ENCODE results near the gene PAFAH1B2.

PAFAH1B2 gene

GRCh38 chr11:117154468-117154867, 10.4 kb downstream of the PAFAH1B2 start:
- H2BK12ac ChIP-seq (ENCODE audit: low read length): no peak overlapping the region
- H2BK15ac ChIP-seq (ENCODE audit: low read length): no peak overlapping the region
- no peak overlapping the region for H4K91ac ChIP-seq (ENCODE audit: low read depth, low read length, poor library complexity)
- no peak overlapping the region for H3K23ac ChIP-seq (ENCODE audit: low read depth, low read length, poor library complexity)
- no peak overlapping the region for H2AFZ ChIP-seq (ENCODE audit: low read length)
- H2AK5ac ChIP-seq (ENCODE audit: low read depth, low read length): no peak overlapping the region
- no CpG with 5 or more reads among the region's 5 CpGs for WGBS, 2 donors (ENCODE audit: extremely low coverage in 2 of 2, insufficient read length in 2 of 2, insufficient replicate concordance in 1 of 2)
- no peak overlapping the region for H4K8ac ChIP-seq (ENCODE audit: low read depth, low read length)
- H3K4me3 ChIP-seq (ENCODE audit: low read length in 2 of 2): no peak overlapping the region
- H3K4me1 ChIP-seq (ENCODE audit: control insufficient read depth in 2 of 2, insufficient read depth in 1 of 2, low read depth in 1 of 2, low read length in 2 of 2): no peaks in the 10 kb centered on the region
- H3K18ac ChIP-seq (ENCODE audit: low read length): no peak overlapping the region
- H2BK120ac ChIP-seq (ENCODE audit: low read depth, low read length): no peak overlapping the region
- H3K36me3 ChIP-seq (replicated peaks in 1 of 2; ENCODE audit: control insufficient read depth in 2 of 2, insufficient read depth in 2 of 2, low read length in 2 of 2): peaks cover 8 to 86% of the 10 kb centered on the region in 2 donors
- no peak overlapping the region for H3K9ac ChIP-seq (ENCODE audit: low read depth, low read length, poor library complexity)
- H3K27ac ChIP-seq (replicated peaks; ENCODE audit: low read length): no peak overlapping the region
- H3K4me2 ChIP-seq (ENCODE audit: insufficient read depth, low read length, poor library complexity, severe bottlenecking): no peak overlapping the region
- no peak overlapping the region for H2BK5ac ChIP-seq (ENCODE audit: low read length)
- H3K79me1 ChIP-seq (ENCODE audit: low read depth, low read length): peaks cover 2% of the 10 kb centered on the region
- no peak for DNase-seq (ENCODE audit: low spot score)
- no peak overlapping the region for H3K4ac ChIP-seq (ENCODE audit: low read length)
- H3K27me3 ChIP-seq (ENCODE audit: control insufficient read depth in 3 of 3, insufficient read depth in 3 of 3, low read depth in 1 of 3, low read length in 3 of 3): no peaks in the 10 kb centered on the region
- peaks cover 0 to 3% of the 10 kb centered on the region in 2 donors for H3K9me3 ChIP-seq (replicated peaks in 1 of 2; ENCODE audit: control insufficient read depth in 2 of 2, insufficient read depth in 1 of 2, low read depth in 1 of 2, low read length in 2 of 2)
- no peak overlapping the region for H3K14ac ChIP-seq (ENCODE audit: low read length)

DNA sequence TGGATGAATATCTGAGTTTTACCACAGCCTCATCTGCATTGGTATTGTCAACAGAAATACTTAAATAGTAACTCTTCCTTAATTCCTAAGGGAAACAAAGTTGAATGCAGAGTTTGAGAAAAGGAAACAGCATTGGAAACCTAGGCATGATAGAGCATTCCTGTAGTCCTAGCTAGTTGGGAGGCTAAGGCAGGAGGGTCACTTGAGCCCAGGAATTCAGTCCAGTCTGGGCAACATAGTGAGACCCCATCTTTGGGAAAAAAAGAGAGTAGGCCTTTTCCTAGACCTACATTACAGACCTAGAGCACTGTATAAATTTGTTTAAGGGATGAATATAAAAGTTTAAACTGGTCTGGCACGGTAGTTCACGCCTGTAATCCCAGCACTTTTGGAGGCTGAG, 13.4 kb downstream of the PAFAH1B2 start:
- no peak overlapping the region for H4K8ac ChIP-seq (ENCODE audit: low read depth, low read length)
- peaks cover 10 to 92% of the 10 kb centered on the region in 2 donors for H3K36me3 ChIP-seq (replicated peaks in 1 of 2; ENCODE audit: control insufficient read depth in 2 of 2, insufficient read depth in 2 of 2, low read length in 2 of 2)
- H3K27me3 ChIP-seq (ENCODE audit: control insufficient read depth in 3 of 3, insufficient read depth in 3 of 3, low read depth in 1 of 3, low read length in 3 of 3): no peaks in the 10 kb centered on the region
- no peak overlapping the region for H3K4ac ChIP-seq (ENCODE audit: low read length)
- H2AFZ ChIP-seq (ENCODE audit: low read length): no peak overlapping the region
- H2BK12ac ChIP-seq (ENCODE audit: low read length): no peak overlapping the region
- no CpG with 5 or more reads among the region's 2 CpGs for WGBS, 2 donors (ENCODE audit: extremely low coverage in 2 of 2, insufficient read length in 2 of 2, insufficient replicate concordance in 1 of 2)
- H3K4me1 ChIP-seq (ENCODE audit: control insufficient read depth in 2 of 2, insufficient read depth in 1 of 2, low read depth in 1 of 2, low read length in 2 of 2): no peaks in the 10 kb centered on the region
- no peak overlapping the region for H3K27ac ChIP-seq (replicated peaks; ENCODE audit: low read length)
- no peak overlapping the region for H3K23ac ChIP-seq (ENCODE audit: low read depth, low read length, poor library complexity)
- H3K79me1 ChIP-seq (ENCODE audit: low read depth, low read length): peaks cover 2% of the 10 kb centered on the region
- no peak overlapping the region for H2AK5ac ChIP-seq (ENCODE audit: low read depth, low read length)
- H2BK5ac ChIP-seq (ENCODE audit: low read length): no peak overlapping the region
- no peak overlapping the region for H3K9ac ChIP-seq (ENCODE audit: low read depth, low read length, poor library complexity)
- no peak overlapping the region for H2BK120ac ChIP-seq (ENCODE audit: low read depth, low read length)
- peaks cover 0 to 3% of the 10 kb centered on the region in 2 donors for H3K9me3 ChIP-seq (replicated peaks in 1 of 2; ENCODE audit: control insufficient read depth in 2 of 2, insufficient read depth in 1 of 2, low read depth in 1 of 2, low read length in 2 of 2)
- no peak overlapping the region for H3K4me3 ChIP-seq (ENCODE audit: low read length in 2 of 2)
- H3K14ac ChIP-seq (ENCODE audit: low read length): no peak overlapping the region
- H2BK15ac ChIP-seq (ENCODE audit: low read length): no peak overlapping the region
- no peak overlapping the region for H3K18ac ChIP-seq (ENCODE audit: low read length)
- DNase-seq (ENCODE audit: low spot score): no peak
- H4K91ac ChIP-seq (ENCODE audit: low read depth, low read length, poor library complexity): no peak overlapping the region
- H3K4me2 ChIP-seq (ENCODE audit: insufficient read depth, low read length, poor library complexity, severe bottlenecking): no peak overlapping the region

GRCh38 chr11:117159892-117160291, 15.8 kb downstream of the PAFAH1B2 start:
- no peaks in the 10 kb centered on the region for H3K27me3 ChIP-seq (ENCODE audit: control insufficient read depth in 3 of 3, insufficient read depth in 3 of 3, low read depth in 1 of 3, low read length in 3 of 3)
- no peaks in the 10 kb centered on the region for H3K4me1 ChIP-seq (ENCODE audit: control insufficient read depth in 2 of 2, insufficient read depth in 1 of 2, low read depth in 1 of 2, low read length in 2 of 2)
- no peak overlapping the region for H2BK5ac ChIP-seq (ENCODE audit: low read length)
- H4K8ac ChIP-seq (ENCODE audit: low read depth, low read length): no peak overlapping the region
- H3K4me2 ChIP-seq (ENCODE audit: insufficient read depth, low read length, poor library complexity, severe bottlenecking): no peak overlapping the region
- H3K9ac ChIP-seq (ENCODE audit: low read depth, low read length, poor library complexity): no peak overlapping the region
- no peak overlapping the region for H3K14ac ChIP-seq (ENCODE audit: low read length)
- H2AFZ ChIP-seq (ENCODE audit: low read length): no peak overlapping the region
- no peak overlapping the region for H4K91ac ChIP-seq (ENCODE audit: low read depth, low read length, poor library complexity)
- WGBS, 2 donors (ENCODE audit: extremely low coverage in 2 of 2, insufficient read length in 2 of 2, insufficient replicate concordance in 1 of 2): no CpG with 5 or more reads among the region's 2 CpGs
- no peak for DNase-seq (ENCODE audit: low spot score)
- H3K23ac ChIP-seq (ENCODE audit: low read depth, low read length, poor library complexity): no peak overlapping the region
- no peak overlapping the region for H3K27ac ChIP-seq (replicated peaks; ENCODE audit: low read length)
- H3K36me3 ChIP-seq (replicated peaks in 1 of 2; ENCODE audit: control insufficient read depth in 2 of 2, insufficient read depth in 2 of 2, low read length in 2 of 2): peaks cover 15 to 90% of the 10 kb centered on the region in 2 donors
- H3K18ac ChIP-seq (ENCODE audit: low read length): no peak overlapping the region
- H2BK12ac ChIP-seq (ENCODE audit: low read length): no peak overlapping the region
- no peak overlapping the region for H2BK15ac ChIP-seq (ENCODE audit: low read length)
- no peak overlapping the region for H3K4ac ChIP-seq (ENCODE audit: low read length)
- no peak overlapping the region for H2AK5ac ChIP-seq (ENCODE audit: low read depth, low read length)
- no peaks in the 10 kb centered on the region for H3K9me3 ChIP-seq (replicated peaks in 1 of 2; ENCODE audit: control insufficient read depth in 2 of 2, insufficient read depth in 1 of 2, low read depth in 1 of 2, low read length in 2 of 2)
- no peak overlapping the region for H3K4me3 ChIP-seq (ENCODE audit: low read length in 2 of 2)
- H3K79me1 ChIP-seq (ENCODE audit: low read depth, low read length): peaks cover 2% of the 10 kb centered on the region
- H2BK120ac ChIP-seq (ENCODE audit: low read depth, low read length): no peak overlapping the region

- H2AK5ac ChIP-seq (ENCODE audit: low read depth, low read length): no peak overlapping the region
- WGBS, 2 donors (ENCODE audit: extremely low coverage in 2 of 2, insufficient read length in 2 of 2, insufficient replicate concordance in 1 of 2): no CpG with 5 or more reads among the region's 2 CpGs
- no peaks in the 10 kb centered on the region for H3K4me1 ChIP-seq (ENCODE audit: control insufficient read depth in 2 of 2, insufficient read depth in 1 of 2, low read depth in 1 of 2, low read length in 2 of 2)
- no peaks in the 10 kb centered on the region for H3K79me1 ChIP-seq (ENCODE audit: low read depth, low read length)
- no peak overlapping the region for H4K8ac ChIP-seq (ENCODE audit: low read depth, low read length)
- H3K9ac ChIP-seq (ENCODE audit: low read depth, low read length, poor library complexity): no peak overlapping the region
- no peak overlapping the region for H3K18ac ChIP-seq (ENCODE audit: low read length)
- H3K14ac ChIP-seq (ENCODE audit: low read length): no peak overlapping the region
- H3K9me3 ChIP-seq (replicated peaks in 1 of 2; ENCODE audit: control insufficient read depth in 2 of 2, insufficient read depth in 1 of 2, low read depth in 1 of 2, low read length in 2 of 2): no peaks in the 10 kb centered on the region
- no peak overlapping the region for H2BK5ac ChIP-seq (ENCODE audit: low read length)
- H3K4me3 ChIP-seq (ENCODE audit: low read length in 2 of 2): no peak overlapping the region
- no peak overlapping the region for H2AFZ ChIP-seq (ENCODE audit: low read length)
- no peak overlapping the region for H2BK12ac ChIP-seq (ENCODE audit: low read length)
- no peaks in the 10 kb centered on the region for H3K27me3 ChIP-seq (ENCODE audit: control insufficient read depth in 3 of 3, insufficient read depth in 3 of 3, low read depth in 1 of 3, low read length in 3 of 3)
- no peak overlapping the region for H3K27ac ChIP-seq (replicated peaks; ENCODE audit: low read length)
- peaks cover 12 to 89% of the 10 kb centered on the region in 2 donors for H3K36me3 ChIP-seq (replicated peaks in 1 of 2; ENCODE audit: control insufficient read depth in 2 of 2, insufficient read depth in 2 of 2, low read length in 2 of 2)
- no peak overlapping the region for H2BK120ac ChIP-seq (ENCODE audit: low read depth, low read length)
- no peak overlapping the region for H3K4ac ChIP-seq (ENCODE audit: low read length)
- no peak overlapping the region for H4K91ac ChIP-seq (ENCODE audit: low read depth, low read length, poor library complexity)
- no peak overlapping the region for H2BK15ac ChIP-seq (ENCODE audit: low read length)
- no peak overlapping the region for H3K23ac ChIP-seq (ENCODE audit: low read depth, low read length, poor library complexity)
- no peak overlapping the region for H3K4me2 ChIP-seq (ENCODE audit: insufficient read depth, low read length, poor library complexity, severe bottlenecking)
- no peak for DNase-seq (ENCODE audit: low spot score)
These were observed 16.7 kb downstream of the PAFAH1B2 start for GRCh38 chr11:117160826-117161225.

Measured in neuronal stem cell (in vitro differentiated cells).